Retinal pigment epithelial cell (primary cell): Measurements from ENCODE around the gene SKAP1.

Source experiments
- DNase-seq: peaks from one replicate; pipeline ENCODE4 v3.0.0-alpha.2; 2010; ENCODE audit warnings: low read depth
- H3K4me3 ChIP-seq: 2 replicates; pipeline ENCODE4 v1.5.1; 2011; ENCODE audit warnings: mild to moderate bottlenecking, low read length, control low read depth, moderate library complexity
- CTCF ChIP-seq: conservative IDR thresholded peaks from 2 replicates; pipeline ENCODE4 v1.5.1; 2011; ENCODE audit warnings: low read depth, low read length, control low read depth, inconsistent platforms

The SKAP1 gene

DNA sequence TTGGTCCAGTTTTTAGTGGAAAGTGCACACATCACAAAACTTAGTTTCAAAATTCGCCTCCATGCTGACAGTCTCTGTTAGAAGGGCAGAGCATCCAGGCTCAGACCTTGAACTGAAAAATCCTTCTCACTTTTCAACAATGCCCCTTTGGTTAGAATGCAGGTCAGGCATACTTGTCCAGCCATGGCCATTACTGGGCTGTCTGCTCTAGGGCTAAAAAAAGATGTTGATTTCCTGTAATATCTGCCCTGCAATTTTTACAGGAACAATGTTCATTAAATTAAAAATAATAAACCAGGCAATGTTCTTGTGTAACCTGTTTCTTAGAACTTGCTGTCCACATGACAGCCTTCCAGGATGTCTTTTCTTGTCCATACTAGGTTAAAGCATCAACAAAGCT is 200.1 kb downstream of the SKAP1 start:
- DNase-seq: no peak
- TF ChIP-seq CTCF: no peak
- H3K4me3 ChIP-seq: no peak overlapping the region

DNA sequence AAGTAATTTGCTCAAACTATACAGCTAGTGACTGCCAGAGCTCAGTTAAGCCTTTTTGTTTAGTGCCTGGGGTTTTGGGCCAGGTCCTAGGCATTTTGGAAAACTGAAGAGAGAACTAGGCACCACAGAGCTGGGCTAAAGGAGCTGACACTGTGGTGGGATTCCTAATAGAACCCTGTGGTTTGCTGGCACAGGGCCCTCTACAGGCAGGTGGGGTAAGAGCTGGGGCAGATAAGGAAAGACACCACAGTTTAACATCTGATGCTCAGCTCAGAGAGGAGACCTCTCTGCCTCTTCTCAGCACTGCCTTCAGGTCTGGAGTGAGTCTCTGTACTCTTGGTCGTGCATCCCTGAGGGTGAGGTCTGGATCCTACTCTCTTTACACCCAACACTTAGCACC is 201.3 kb downstream of the SKAP1 start:
- TF ChIP-seq CTCF: peak; percentile 18
- no peak for DNase-seq
- H3K4me3 ChIP-seq: no peak overlapping the region

DNA sequence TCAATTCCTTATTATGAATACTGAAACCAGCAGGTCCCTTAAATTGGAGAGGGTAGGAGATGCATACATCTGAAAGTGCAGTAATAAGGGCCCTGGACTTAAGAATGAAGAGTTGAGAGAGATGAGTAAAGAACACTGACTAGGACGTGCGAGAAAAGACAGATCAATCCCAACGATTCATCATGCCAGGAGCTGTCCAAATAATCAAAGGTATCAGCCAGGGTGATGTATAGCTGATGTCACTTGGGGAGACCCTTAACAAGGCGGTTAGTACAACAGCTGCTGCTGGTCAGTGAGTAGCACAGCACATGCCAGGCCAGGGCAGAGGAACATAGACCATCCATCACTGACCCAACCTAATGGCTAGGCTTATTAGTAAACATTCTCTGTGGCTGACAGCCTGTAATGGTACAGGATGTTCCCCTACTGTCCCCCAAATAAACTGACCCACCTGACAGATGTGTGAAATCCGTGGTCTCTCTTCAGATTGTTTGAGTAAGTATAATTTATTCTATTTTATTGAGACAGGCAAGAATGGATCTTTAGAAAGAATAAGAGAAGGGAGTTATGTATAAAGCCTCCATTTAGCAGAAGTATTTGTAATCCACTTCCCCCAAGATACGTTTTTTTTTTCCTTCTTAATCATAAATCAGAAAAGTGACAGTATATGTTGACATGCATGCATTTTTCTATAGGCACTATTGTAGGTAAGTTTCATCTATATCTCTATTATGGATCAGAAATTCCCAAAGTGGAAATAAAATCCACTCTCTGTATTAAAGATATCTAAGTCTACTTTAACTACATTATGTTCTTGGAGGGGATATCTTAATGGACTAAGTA is 204.1 kb downstream of the SKAP1 start:
- no peak for TF ChIP-seq CTCF
- no peak overlapping the region for H3K4me3 ChIP-seq
- no peak for DNase-seq

GRCh38 chr17:48223945-48224344 is 206.1 kb downstream of the SKAP1 start:
- TF ChIP-seq CTCF: no peak
- H3K4me3 ChIP-seq: no peak overlapping the region
- no peak for DNase-seq

DNA sequence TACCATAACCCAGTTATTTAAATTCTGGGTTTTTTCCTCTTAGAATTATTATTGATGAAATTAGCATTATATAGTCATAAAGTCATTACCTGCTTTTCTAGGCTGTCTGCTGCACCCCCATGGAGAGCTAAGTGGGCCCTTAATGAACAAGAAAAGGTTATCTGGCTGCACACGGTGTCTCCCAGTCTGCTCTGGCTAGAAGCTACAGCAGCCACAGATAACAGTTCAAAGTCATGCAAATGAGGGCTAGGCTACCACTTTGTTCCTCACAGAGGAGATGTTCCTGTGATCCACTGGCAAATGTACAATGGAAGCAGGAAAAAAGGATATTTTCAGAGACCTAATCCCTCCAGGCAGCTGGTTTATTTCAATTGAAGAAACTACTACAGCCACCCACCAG is 210.4 kb downstream of the SKAP1 start:
- no peak overlapping the region for H3K4me3 ChIP-seq
- DNase-seq: no peak
- TF ChIP-seq CTCF: no peak

DNA sequence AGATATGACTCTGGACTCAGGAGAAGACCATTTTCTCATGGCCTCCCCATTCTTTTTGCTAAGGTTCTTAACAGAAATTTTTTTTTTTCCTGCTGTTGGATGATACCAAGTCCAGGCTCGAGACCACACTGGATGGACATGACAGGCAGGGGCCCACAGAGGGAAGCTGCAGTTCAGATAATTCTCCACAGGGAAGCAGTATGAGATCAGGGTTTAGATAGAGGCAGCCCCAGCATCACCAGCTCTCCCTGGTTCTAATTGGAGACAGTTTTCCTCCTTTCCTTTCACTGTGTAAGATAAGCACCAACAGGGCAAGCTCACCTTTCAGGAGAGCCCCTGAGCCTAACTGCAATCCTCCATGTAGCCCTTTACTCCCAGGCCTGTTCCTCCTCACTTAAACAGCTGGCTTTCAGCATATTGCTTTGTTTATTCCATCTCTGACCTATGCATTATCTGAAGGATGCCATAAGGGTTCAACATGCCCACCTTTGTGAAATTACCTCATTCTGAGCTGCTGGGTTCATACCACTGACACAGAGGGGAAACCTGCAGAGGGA is 214.4 kb downstream of the SKAP1 start:
- TF ChIP-seq CTCF: peak; percentile 74
- no peak for DNase-seq
- no peak overlapping the region for H3K4me3 ChIP-seq

DNA sequence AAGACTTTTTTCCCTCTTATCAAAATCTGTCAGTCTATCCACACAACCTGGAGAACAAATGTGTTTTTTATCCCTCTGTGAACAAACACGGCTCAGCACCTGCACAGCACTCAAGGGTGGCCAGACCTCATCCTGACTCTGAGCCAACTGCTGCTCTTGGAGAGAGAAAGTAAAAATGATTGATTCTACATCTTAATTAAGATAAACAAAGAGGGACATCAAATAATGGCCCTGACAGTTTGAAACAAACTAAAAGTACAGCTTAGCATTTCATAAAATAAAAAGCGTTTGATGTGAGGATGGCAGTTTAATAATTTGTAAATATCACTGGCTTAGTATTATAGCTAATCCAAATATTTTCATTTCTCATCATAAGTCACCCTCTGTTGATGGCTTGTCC is 216.2 kb downstream of the SKAP1 start:
- TF ChIP-seq CTCF: no peak
- no peak overlapping the region for H3K4me3 ChIP-seq
- no peak for DNase-seq
